ENCODE measurements around the gene EPM2AIP1.
"Not testable (repeated sequence)": the region's sequence is repeated elsewhere in the genome, so short reads cannot be mapped to it uniquely, and the experiment has no call there.

The EPM2AIP1 gene

DNA sequence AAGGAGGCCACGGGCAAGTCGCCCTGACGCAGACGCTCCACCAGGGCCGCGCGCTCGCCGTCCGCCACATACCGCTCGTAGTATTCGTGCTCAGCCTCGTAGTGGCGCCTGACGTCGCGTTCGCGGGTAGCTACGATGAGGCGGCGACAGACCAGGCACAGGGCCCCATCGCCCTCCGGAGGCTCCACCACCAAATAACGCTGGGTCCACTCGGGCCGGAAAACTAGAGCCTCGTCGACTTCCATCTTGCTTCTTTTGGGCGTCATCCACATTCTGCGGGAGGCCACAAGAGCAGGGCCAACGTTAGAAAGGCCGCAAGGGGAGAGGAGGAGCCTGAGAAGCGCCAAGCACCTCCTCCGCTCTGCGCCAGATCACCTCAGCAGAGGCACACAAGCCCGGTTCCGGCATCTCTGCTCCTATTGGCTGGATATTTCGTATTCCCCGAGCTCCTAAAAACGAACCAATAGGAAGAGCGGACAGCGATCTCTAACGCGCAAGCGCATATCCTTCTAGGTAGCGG lies at the start of gene EPM2AIP1:
Gene EPM2AIP1 (minus strand): TSS at position 326 of the 520 bp plus-strand sequence. CDS start 54 bp downstream, at position 272.
- no peak for DNase-seq

DNA sequence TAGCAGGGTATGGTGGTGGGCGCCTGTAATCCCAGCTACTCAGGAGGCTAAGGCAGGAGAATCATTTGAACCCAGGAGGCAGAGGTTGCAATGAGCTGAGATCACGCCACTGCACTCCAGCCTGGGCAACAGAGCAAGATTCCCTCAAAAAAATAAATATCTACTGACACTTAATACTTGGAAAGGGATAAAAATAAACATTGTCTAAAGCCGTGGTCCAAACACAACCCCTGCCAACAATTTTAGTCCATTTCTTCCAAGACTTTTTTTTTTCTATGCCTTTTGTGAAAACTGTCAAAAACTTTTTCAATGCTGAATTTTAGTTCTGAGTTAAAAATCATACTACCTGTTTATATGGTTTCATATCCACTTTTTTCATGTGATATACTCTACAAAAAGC lies 49.8 kb upstream of the EPM2AIP1 start:
- DNase-seq = not testable (repeated sequence)

DNA sequence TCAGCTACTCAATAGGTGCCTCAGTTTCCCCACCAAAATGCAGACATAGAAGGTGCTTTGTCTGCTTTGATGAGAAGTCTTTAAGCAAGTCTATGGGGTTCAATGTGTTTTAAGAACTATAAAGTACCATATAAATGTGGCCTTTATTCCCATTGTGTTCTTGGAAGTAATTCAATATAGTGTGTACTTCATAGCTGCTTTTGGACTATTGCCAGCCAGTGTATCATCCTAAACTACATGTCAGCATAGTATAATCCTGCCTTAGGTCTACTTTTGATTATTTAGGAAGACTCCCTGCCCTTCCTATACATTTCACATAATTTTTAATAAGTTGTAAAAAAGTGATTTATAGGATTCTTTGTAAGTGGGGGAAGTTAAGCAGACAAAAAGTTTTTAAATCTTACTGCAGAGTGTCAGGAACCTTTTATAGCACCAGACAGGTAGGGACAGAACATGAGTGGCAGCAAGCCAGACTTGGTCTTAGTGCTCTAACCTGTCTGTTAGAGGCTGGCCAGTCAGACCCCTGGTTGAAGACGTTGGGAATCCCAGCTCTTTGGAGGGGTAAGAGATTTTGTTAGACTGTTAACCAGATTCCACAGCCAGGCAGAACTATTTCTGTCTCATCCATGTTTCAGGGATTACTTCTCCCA lies 48.7 kb upstream of the EPM2AIP1 start:
- no peak for DNase-seq

DNA sequence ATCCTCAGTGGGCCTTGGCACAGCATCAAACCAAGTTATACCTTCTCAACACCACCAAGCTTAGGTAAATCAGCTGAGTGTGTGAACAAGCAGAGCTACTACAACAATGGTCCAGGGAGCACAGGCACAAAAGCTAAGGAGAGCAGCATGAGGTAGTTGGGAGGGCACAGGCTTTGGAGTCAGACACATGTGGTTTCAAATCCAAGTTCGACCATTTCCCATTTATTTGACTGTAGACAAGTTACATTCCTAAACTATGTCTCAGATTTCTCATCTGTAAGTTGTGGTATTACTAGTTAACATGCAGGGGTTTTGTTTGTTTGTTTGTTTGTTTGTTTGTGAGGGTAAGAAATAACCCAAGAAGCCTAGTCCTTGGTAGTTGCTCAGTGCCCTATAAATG lies 47.3 kb upstream of the EPM2AIP1 start:
- DNase-seq = no peak

DNA sequence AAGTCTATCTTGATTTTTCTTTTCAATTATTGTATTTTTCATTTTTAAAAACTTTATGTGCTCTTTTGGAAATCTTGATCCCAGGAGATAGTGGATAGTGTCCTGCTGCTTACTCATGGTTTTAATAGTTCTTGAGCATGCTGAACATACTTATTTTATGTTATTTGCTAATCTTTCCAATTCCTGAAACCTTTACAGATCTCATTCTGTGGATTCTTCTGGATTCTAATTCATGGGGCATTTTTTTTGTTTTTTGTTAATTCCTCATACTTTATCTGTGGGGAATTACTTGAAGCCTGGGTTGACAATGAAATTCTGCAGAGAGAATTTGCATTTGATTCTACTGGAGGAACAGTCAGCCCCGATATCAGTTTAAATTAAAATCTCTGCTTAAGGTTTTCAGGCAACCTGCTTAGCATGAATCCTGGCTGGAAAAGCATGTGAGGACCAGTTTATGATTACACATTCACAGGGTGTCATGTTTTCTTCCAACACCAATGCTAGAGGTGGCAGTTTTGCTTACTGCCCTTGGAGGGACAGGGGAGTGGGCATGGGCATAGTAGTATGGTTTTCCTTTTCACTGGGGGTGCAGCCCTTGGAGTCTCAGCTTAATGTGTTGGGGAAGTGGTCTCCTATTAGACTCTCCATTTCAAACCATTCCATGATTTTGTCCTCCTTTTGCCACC lies 46.4 kb upstream of the EPM2AIP1 start:
- no peak for DNase-seq

DNA sequence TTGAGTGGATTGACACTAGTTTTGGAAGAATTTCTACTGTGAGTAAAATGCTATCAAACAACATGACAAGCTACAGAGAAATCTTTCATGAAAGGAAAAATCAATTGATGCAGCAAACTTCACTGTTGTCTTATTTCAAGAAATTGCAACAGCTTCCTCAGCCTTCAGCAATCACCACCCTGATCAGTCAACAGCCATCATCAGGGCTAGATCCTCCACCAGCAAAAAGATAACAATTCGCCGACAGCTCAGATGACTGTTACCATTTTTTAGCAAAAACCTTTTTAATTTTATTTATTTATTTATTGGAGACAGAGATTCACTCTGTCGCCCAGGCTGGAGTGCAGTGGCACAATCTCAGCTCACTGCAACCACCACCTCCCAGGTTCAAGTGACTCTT lies 44.4 kb upstream of the EPM2AIP1 start:
- DNase-seq = no peak

DNA sequence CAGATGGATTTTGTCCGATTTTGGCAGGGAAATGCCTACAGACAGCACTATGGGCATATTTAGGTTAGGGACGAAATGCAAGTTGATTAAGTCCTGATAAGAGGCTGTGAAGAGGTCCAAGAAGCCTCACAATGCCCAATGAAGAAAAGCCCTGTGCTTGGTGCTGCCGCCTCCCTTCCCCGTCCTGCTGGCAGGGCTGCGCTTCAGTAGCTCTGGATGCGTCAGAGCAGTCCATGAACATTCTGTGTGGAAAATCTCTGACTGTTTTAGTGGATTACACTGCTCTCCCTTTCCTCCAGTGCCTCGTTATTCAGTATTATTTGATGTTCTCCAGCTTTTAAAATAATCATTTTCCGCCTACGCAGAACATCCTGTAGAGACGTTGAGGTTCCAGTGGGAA lies 40.0 kb upstream of the EPM2AIP1 start:
- DNase-seq = peak; percentile 67

DNA sequence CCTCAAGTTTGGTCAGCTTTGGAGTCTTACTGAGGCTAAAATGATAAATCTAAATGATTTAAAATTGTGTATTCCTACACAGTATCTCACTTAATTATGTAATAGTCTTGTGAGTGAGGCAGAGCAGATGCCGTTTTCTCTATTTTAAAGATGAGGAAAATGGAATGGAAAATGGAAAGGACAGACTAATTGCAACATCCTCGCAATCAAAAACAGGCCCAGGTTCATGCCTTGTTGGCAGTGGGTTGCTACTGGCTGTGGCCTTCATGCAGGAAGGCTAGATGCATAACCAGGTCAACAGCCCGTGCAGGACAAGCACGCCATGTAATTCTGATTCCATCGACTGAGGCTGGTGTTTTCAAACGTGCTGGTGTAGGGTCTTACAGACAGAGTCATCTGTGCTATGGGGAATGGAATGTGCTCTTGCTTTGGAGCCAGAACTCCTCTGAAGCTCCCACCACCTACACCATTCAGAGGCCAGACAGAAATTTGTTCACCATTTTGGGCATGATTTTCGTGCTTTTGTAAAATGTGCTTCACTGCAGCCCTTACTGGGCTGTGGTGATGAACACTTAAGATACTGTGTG lies 38.3 kb upstream of the EPM2AIP1 start:
- no peak for DNase-seq

DNA sequence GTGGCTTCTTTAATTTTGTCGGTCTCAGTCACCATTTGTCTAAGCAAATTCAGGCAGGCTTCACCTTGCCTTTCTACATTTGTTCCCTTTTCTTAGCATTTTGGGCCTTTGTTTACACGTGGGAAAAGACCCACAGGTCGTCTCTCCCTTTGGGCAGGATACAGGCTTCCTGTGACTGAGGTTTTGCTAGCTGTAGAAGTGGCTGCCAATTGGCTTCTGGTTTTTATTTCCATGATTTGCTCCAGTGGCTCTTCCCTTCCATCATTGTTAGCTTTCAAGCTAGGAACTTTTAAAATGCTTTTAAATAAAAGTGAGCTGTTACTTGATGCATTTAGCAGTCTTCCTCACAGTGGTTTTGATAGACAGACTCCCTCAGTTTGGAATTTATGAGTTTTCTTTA lies 37.7 kb upstream of the EPM2AIP1 start:
- DNase-seq = peak; percentile 56

DNA sequence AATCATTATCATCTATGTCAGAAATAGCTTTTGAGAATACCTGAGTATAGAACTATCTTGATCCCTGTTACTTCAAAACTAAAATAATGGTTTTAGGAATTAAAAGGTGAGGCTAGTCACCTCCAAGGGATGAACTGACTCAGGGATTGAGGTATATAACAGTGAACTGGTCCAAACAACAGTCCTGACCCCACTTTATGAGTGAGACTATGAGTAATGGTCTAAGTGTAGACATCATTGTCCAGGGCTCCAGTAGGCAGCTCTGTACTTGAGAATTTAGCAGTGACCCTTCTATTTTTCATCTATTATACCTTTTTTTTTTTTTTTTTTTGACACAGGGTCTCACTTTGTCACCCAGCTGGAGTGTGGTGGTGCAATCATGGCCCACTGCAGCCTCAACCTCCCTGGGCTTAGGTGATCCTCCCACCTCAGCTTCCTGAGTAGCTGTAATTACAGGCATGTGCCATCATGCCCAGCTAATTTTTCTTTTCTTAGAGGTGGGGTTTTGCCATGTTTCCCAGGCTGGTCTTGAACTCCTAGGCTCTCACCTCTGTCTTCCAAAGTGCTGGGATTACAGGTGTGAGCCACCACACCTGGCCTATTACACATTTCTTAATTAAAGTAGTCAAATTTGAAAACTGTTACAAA lies 36.7 kb upstream of the EPM2AIP1 start:
- DNase-seq = no peak

DNA sequence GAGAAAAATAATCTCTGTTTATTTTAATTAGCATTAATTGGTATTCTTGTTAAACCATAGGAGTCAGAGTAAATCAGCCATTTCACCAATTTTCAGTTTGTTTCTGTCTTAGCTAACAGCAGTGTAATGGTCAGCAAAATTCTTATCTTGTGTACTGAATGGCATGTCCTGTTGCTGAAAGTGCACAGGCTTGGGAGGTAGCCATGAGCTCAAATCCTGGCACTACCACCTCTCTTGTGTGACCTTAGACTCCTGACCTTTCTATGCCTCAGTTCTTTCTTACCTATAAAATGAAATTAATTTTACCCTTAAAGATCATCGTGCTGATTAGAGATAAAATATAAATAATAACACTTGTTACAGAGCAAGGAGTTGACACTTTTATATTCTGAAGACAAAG lies 36.2 kb upstream of the EPM2AIP1 start:
- DNase-seq = no peak

DNA sequence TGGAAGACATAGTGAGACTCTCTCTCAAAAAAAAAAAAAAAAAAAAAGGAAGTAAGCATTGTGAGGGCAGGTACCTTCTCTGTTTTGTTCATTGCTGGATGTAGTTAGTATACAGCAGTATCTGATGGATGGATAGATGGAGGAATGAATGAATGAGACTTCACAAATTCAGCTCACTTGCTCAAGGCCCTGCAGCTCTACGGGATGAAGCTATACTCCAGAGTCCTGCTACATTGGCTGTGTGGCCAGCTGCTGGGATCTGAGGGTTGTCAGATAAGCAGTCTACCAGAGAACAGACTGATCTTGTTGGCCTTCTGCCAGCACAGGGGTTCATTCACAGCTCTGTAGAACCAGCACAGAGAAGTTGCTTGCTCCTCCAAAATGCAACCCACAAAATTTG lies 35.4 kb upstream of the EPM2AIP1 start:
- peak; percentile 42 for DNase-seq

DNA sequence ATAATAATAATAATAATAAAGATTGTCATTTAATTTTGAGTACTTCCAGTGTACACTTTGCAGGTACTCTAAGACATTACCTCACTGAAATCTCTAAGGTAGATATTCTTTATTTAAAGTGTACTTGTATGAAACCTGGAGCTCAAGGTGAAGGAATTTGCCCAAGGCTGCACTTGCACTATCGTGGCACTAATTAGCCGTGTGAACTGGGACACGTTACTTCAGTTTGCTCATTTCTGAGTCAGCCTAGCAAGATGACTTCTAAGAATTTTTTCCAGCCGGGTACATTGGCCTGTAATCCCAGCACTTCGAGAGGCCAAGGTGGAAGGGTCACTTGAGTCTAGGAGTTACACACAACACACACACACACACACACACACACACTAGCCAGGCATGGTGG lies 33.9 kb upstream of the EPM2AIP1 start:
- no peak for DNase-seq

DNA sequence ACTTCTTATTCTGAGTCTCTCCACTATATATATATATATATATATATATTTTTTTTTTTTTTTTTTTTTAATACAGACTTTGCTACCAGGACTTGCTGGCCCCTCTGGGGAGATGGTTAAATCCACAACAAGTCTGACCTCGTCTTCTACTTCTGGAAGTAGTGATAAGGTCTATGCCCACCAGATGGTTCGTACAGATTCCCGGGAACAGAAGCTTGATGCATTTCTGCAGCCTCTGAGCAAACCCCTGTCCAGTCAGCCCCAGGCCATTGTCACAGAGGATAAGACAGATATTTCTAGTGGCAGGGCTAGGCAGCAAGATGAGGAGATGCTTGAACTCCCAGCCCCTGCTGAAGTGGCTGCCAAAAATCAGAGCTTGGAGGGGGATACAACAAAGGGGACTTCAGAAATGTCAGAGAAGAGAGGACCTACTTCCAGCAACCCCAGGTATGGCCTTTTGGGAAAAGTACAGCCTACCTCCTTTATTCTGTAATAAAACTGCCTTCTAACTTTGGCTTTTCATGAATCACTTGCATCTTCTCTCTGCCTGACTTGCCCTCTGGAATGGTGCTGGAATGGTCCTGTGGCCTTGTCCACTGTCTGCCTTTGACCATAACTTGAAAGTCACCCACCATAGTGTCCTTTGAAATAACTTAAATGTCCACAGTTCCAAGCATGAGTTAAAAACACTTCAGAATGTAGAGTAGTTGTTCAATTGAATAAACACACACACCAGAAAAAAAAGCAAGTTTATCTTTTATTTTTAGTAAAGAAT lies 32.8 kb upstream of the EPM2AIP1 start:
- DNase-seq = no peak

DNA sequence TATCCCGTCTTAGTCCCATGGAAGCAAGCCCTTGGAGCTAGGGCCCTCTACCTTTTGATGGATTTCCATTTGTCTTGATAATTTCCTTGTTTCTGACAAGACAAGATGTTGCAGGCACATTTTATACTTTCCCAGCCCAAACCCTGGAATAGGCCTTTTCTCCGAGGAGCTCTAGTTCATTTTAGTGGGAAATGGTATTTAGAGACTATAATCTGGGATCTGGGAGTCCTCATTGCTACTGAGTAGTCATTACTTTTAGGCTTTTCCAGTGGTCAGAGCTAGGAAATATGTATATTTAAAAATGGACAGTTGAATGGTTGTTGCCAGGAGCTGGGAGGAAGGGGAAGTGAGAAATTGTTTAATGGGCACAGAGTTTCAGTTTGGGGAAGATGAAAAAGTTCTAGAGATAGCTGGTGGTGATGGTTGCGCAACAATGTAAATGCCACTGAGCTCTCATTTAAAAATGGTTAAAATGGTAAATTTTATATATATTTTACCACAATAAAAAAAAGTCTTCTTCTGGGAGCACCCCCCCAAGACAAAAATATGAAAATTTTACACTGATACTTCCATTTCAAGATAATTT lies 32.0 kb upstream of the EPM2AIP1 start:
- no peak for DNase-seq

DNA sequence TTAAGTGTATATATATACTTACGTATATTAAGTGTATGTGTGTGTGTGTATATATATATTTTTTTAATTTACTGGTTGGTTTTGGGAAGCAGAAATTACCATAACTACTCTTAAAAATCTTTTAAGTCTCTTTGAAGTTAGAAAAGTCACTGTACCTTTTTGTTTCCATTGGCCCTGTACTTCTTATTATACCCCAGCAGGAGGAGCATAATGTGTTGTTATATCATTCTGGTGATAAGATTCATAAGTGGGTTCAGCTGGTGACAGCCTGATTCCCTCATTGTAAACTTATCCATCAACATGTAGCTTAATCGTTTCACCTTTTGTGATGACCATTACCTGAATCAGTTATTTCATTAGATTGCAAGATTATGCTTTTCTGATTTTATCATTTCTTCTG lies 31.2 kb upstream of the EPM2AIP1 start:
- no peak for DNase-seq

DNA sequence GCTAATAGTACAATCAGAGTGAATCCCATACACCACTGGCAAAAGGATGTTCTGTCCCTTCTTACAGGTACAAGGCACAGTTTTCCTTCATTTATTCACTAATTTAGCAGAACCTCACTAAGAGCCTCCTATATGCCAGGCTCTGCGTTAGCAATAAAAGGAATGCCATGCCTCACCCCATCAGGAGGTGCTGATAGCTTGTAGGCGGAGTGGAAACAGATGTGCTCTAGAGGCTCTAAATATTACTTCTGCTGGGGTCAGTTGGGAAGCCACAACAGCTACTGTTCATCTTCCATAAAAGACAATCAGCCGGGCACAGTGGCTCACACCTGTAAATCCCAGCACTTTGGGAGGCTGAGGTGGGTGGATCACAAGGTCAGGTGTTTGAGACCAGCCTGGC lies 24.8 kb upstream of the EPM2AIP1 start:
- no peak for DNase-seq

DNA sequence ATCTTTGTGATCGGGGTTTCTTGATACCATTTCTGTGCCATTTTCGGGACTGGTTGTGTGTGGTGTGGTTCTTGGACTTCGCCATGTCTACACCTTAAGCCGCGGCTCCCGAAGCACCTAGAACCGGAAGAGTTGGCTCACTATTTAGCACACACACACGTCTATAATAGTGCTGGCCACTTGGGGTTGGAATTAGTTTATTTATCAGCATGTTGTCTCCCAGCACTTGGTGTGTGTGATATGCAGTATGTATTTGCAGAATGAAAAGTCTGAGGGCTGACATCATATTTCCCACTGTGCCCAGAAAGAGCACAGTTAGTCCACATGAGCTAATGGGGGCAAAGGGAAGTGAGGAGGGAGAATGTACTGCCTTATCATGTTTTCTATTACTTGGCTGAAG lies 24.0 kb upstream of the EPM2AIP1 start:
- no peak for DNase-seq

DNA sequence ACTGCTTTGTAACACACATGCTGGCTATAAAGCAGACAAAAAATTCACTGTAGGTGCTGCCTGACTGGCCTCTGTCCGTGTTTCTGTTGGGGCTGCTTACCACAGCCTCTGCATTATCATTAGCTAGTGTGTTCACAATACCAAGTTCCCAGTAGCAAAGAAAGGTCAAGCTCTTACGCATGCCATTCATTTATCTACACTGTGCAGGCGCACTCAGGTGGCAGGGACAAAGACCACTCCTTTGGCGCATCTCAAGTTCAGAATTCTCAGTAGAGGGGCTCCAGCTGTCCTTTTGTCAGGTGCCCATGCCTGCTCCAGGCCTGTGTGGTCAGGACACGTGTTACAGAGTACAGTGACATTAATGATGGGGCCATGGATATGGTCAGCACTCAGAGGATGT lies 22.7 kb upstream of the EPM2AIP1 start:
- no peak for DNase-seq

DNA sequence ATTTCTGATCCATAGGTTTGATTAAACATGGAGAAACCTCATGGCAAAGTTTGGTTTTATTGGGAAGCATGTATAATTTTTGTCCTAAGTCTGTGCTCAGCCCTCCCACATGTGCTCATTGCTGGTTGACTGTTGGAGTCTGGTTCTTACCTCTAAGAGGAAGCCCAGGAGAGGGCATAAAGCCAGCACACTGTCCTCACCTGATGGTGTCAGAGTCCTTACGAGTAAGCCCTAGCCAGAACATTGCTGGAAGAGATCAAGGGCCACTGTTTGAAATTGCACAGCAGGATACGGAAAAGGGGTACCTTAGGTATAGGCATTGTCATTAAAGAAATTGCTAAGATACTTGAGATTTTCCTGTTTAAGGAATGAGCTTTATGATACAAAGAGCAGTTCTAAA lies 21.7 kb upstream of the EPM2AIP1 start:
- no peak for DNase-seq

DNA sequence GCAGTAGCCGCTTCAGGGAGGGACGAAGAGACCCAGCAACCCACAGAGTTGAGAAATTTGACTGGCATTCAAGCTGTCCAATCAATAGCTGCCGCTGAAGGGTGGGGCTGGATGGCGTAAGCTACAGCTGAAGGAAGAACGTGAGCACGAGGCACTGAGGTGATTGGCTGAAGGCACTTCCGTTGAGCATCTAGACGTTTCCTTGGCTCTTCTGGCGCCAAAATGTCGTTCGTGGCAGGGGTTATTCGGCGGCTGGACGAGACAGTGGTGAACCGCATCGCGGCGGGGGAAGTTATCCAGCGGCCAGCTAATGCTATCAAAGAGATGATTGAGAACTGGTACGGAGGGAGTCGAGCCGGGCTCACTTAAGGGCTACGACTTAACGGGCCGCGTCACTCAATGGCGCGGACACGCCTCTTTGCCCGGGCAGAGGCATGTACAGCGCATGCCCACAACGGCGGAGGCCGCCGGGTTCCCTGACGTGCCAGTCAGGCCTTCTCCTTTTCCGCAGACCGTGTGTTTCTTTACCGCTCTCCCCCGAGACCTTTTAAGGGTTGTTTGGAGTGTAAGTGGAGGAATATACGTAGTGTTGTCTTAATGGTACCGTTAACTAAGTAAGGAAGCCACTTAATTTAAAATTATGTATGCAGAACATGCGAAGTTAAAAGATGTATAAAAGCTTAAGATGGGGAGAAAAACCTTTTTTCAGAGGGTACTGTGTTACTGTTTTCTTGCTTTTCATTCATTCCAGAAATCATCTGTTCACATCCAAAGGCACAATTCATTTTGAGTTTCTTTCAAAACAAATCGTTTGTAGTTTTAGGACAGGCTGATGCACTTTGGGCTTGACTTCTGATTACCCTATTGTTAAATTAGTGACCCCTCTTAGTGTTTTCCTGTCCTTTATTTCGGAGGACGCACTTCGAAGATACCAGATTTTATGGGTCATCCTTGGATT lies 674 bp upstream of the EPM2AIP1 start, which contains the start of gene MLH1:
Gene MLH1 (plus strand): TSS at position 193 of the 958 bp plus-strand sequence. CDS start 30 bp downstream, at position 223.
- DNase-seq = peak; percentile 100

Data from femur (tissue), 1 donor.